H1 (cell line): Measurements from ENCODE around the gene MBLAC1. TPM values are rescaled to one million over a fixed set of nuclear protein-coding genes. Genes with fewer than 3 reads are reported as not detected.

ENCODE experiments used
- RBBP5 ChIP-seq: IDR thresholded peaks from 2 replicates; pipeline ENCODE4 v1.7.1; 2012; ENCODE audit warnings: low read depth, mild to moderate bottlenecking, inconsistent platforms, low read length, moderate library complexity, borderline replicate concordance
- SIN3A ChIP-seq, 2 experiments: IDR thresholded peaks in 1 of 2; conservative IDR thresholded peaks in 1 of 2; 2 replicates each; pipeline ENCODE4 v1.6.1; 2011 to 2012; ENCODE audit warnings: low read length in 2 of 2, improper control_type of control experiment in 1 of 2, low read depth in 1 of 2, mild to moderate bottlenecking in 1 of 2
- polyA plus RNA-seq, 7 experiments: library from polyadenylated mRNA; depleted of rRNA in 3 of 7; stranded (reverse) in 5 of 7; unstranded in 2 of 7; fragments of >200 nt in 5 of 7; fragments of 200-250 nt in 2 of 7; gene quantifications; 1 replicate in 5 of 7; 2 replicates in 1 of 7; 4 replicates in 1 of 7; pipeline versions ENCODE4 v1.2.1 to v1.2.3, GENCODE V29; 2011 to 2013; ENCODE audit warnings: missing spikeins in 2 of 7, mixed read lengths in 2 of 7
- total RNA-seq: library from RNA; stranded (reverse); fragmentation: NEBNext Ultra II Directional; extraction: Animal tissue kit (Norgen Biotek cat#: 25700); gene quantifications from 2 replicates; pipeline ENCODE4 v1.2.1, GENCODE V29; 2021

Gene MBLAC1
- total and polyA plus RNA-seq, 2 of the 8 experiments (the other 6 are each of a cell fraction or from before 2014, with no cell fraction given), result 1.00 to 1.7 TPM

DNA sequence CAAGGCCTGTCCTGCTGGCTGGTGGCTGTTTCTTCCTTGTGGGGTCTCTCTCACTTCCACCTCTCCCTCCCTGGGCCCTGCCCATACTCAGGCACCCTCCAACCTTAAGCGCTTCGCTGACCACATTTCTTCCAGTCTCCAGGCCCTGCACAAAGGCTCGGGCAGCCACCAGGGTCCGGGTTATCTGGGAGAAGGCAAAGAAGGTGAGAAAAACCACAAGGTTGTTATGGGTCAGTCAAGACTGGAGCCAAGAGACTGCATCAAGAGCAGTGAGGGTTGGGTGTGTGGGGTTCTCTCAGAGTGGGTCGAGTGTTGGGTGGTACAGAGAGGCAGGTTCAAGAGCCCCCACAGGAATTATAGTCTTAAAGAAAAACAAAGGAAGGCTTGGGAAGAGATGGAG, 47.8 kb downstream of the MBLAC1 start (continued):
- no peak for TF ChIP-seq SIN3A (conservative IDR thresholded peaks at IDR 0.05 in 1 of 2, IDR thresholded peaks at IDR 0.05 in 1 of 2; ENCODE audit: low read depth in 1 of 2, low read length in 2 of 2)
- no peak for TF ChIP-seq RBBP5
